Suppressor macrophage (primary cell): ENCODE measurements around the gene IFT88.

ENCODE experiments used
- DNase-seq, 4 experiments: peaks; one replicate each; pipeline ENCODE4 v3.0.0-alpha.2; 2020 to 2022

IFT88 gene

GRCh38 chr13:20566468-20566897, 474 bp upstream of the IFT88 start:
- DNase-seq = peak in 3 of 4 experiments; percentile 72 to 83 (median 76)

- no peak for DNase-seq
Measured at GRCh38 chr13:20567881-20568528, 1.0 kb downstream of the IFT88 start.

- DNase-seq = peak in 2 of 4 experiments; percentile 12 to 19
Measured at GRCh38 chr13:20570517-20570916, 3.6 kb downstream of the IFT88 start.

GRCh38 chr13:20571676-20572075, 4.7 kb downstream of the IFT88 start:
- no peak for DNase-seq

GRCh38 chr13:20573186-20573585, 6.2 kb downstream of the IFT88 start:
- no peak for DNase-seq

GRCh38 chr13:20573636-20574035, 6.7 kb downstream of the IFT88 start:
- no peak for DNase-seq

GRCh38 chr13:20579191-20579590, 12.2 kb downstream of the IFT88 start:
- no peak for DNase-seq

GRCh38 chr13:20580257-20580656, 13.3 kb downstream of the IFT88 start:
- DNase-seq = peak in 1 of 4 experiments; percentile 28

- DNase-seq = peak in 2 of 4 experiments; percentile 21 to 28
Measured at GRCh38 chr13:20582026-20582425, 15.1 kb downstream of the IFT88 start.

GRCh38 chr13:20583803-20584293, 16.9 kb downstream of the IFT88 start:
- DNase-seq = no peak

- DNase-seq = no peak
Measured at GRCh38 chr13:20585371-20585770, 18.4 kb downstream of the IFT88 start.

- no peak for DNase-seq
Measured at GRCh38 chr13:20588529-20589110, 21.7 kb downstream of the IFT88 start.

- no peak for DNase-seq
Measured at GRCh38 chr13:20590561-20590960, 23.6 kb downstream of the IFT88 start.

GRCh38 chr13:20592606-20593005, 25.6 kb downstream of the IFT88 start:
- no peak for DNase-seq

GRCh38 chr13:20594280-20594679, 27.3 kb downstream of the IFT88 start:
- no peak for DNase-seq

GRCh38 chr13:20607015-20607414, 40.1 kb downstream of the IFT88 start:
- DNase-seq = no peak

GRCh38 chr13:20608438-20609020, 41.6 kb downstream of the IFT88 start:
- no peak for DNase-seq

GRCh38 chr13:20609145-20609544, 42.2 kb downstream of the IFT88 start:
- DNase-seq = no peak

GRCh38 chr13:20610006-20610405, 43.0 kb downstream of the IFT88 start:
- DNase-seq = peak in 1 of 4 experiments; percentile 5

GRCh38 chr13:20616059-20616797, 49.3 kb downstream of the IFT88 start:
- no peak for DNase-seq

- no peak for DNase-seq
Measured at GRCh38 chr13:20623000-20623399, 56.0 kb downstream of the IFT88 start.

GRCh38 chr13:20624213-20624612, 57.3 kb downstream of the IFT88 start:
- DNase-seq = no peak

GRCh38 chr13:20633802-20634201, 66.8 kb downstream of the IFT88 start:
- no peak for DNase-seq
